Measurements from ENCODE around the gene CHD1. TPM values are rescaled to one million over a fixed set of nuclear protein-coding genes. Genes with fewer than 3 reads are reported as not detected.
A peak's percentile ranks its signal among the peaks of the same experiment; 100 is the strongest.

The CHD1 gene
- total and polyA plus RNA-seq, 9 of the 15 experiments (the other 6 are each of a cell fraction or from before 2014, with no cell fraction given) = 27.3 to 133 (median 58.7) TPM

DNA sequence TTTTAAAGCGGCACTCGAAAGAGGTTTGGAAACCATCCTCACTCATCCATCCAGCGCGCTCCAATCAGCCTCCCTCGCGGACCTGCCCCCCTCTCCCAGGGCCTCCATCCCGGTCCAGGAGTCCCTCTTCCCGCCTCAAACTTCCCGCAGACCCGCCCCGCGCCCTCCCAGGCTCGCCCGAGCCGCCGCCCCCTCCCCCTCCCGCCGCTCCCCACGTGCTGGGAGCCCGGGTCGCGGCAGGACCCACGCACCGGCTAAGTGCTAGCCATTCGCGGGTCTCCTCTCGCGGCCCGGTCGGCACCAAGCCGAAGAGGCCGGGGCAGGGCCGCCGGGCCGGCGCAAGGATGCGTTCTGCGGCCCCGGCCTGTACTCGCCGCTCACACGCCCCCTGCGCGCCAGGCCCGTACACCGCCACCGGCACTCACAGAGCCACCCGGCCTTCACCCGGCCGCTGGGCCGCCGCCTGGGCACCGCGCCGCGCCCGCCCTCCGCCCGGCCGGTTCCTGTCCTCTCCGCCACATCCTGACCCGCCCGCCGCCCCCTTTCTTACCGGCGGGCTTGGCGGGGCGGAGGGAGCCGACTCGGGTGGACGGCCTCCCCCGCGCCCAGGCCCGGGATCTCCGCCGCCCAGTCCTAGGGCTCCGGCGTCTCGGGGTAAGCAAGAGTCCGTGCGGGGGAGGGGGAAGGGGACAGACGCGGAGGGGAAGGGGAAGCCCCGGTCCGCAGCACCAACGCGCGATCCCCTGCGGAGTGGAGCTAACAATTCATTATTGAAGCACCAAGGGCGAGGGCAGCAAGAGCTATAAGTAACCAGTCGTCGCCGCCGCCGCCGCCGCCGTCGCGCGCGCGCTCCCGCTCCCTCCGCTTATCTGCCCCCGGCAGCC lies 576 bp downstream of the CHD1 start (continued):
- TF ChIP-seq SRSF1 (IDR thresholded peaks at IDR 0.05; ENCODE audit: low read depth, low read length) (0 out of 2 replicates have a peak, but pooled peaks have one; percentile 3), BACH1 (tag; IDR thresholded peaks at IDR 0.05) (no peak), TRIM24 (IDR thresholded peaks at IDR 0.05) (0 out of 4 replicates have a peak, but pooled peaks of 1 of the 2 experiments have one; percentile 14), KDM5B (IDR thresholded peaks at IDR 0.05; ENCODE audit: insufficient replicate concordance, low read depth, low read length) (no peak), NBN (IDR thresholded peaks at IDR 0.05; ENCODE audit: low read depth) (peak; percentile 16; the same call in 1 of the 2 replicates), PHB (CRISPR knock-in tag; IDR thresholded peaks at IDR 0.05) (no peak)
- TF ChIP-seq, protein P1, sequence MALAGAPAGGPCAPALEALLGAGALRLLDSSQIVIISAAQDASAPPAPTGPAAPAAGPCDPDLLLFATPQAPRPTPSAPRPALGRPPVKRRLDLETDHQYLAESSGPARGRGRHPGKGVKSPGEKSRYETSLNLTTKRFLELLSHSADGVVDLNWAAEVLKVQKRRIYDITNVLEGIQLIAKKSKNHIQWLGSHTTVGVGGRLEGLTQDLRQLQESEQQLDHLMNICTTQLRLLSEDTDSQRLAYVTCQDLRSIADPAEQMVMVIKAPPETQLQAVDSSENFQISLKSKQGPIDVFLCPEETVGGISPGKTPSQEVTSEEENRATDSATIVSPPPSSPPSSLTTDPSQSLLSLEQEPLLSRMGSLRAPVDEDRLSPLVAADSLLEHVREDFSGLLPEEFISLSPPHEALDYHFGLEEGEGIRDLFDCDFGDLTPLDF (CRISPR knock-in tag; IDR thresholded peaks at IDR 0.05) = peak; percentile 60; the same call in 1 of the 2 replicates
- TF ChIP-seq, protein P2, sequence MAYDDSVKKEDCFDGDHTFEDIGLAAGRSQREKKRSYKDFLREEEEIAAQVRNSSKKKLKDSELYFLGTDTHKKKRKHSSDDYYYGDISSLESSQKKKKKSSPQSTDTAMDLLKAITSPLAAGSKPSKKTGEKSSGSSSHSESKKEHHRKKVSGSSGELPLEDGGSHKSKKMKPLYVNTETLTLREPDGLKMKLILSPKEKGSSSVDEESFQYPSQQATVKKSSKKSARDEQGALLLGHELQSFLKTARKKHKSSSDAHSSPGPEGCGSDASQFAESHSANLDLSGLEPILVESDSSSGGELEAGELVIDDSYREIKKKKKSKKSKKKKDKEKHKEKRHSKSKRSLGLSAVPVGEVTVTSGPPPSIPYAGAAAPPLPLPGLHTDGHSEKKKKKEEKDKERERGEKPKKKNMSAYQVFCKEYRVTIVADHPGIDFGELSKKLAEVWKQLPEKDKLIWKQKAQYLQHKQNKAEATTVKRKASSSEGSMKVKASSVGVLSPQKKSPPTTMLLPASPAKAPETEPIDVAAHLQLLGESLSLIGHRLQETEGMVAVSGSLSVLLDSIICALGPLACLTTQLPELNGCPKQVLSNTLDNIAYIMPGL (CRISPR knock-in tag; IDR thresholded peaks at IDR 0.05) = peak; percentile 94; the same call in 1 of the 2 replicates
- TF ChIP-seq, protein P3, sequence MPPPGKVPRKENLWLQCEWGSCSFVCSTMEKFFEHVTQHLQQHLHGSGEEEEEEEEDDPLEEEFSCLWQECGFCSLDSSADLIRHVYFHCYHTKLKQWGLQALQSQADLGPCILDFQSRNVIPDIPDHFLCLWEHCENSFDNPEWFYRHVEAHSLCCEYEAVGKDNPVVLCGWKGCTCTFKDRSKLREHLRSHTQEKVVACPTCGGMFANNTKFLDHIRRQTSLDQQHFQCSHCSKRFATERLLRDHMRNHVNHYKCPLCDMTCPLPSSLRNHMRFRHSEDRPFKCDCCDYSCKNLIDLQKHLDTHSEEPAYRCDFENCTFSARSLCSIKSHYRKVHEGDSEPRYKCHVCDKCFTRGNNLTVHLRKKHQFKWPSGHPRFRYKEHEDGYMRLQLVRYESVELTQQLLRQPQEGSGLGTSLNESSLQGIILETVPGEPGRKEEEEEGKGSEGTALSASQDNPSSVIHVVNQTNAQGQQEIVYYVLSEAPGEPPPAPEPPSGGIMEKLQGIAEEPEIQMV (tag; conservative IDR thresholded peaks at IDR 0.05; ENCODE audit: low read depth) = no peak
- TF ChIP-seq, protein P4, sequence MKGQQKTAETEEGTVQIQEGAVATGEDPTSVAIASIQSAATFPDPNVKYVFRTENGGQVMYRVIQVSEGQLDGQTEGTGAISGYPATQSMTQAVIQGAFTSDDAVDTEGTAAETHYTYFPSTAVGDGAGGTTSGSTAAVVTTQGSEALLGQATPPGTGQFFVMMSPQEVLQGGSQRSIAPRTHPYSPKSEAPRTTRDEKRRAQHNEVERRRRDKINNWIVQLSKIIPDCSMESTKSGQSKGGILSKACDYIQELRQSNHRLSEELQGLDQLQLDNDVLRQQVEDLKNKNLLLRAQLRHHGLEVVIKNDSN (CRISPR knock-in tag; IDR thresholded peaks at IDR 0.05) = no peak
